GM23338 (cell line): Measurements from ENCODE around the gene ERC2. TPM values are rescaled to one million over a fixed set of nuclear protein-coding genes. Genes with fewer than 3 reads are reported as not detected.

Experiments used
- ATAC-seq: fragments of 200-7000 bp; cut with Tn5 transposase; 3 replicates; pipeline ENCODE4 v1.9.1; 2020
- DNase-seq: peaks from one replicate; pipeline ENCODE4 v3.0.0-alpha.2; 2015; ENCODE audit warnings: low spot score
- H2AFZ ChIP-seq: fragments of 200-600 bp; sonication (generic); 2 replicates; pipeline ENCODE4 v1.8.0; 2016; ENCODE audit warnings: antibody characterized with exemption, mild to moderate bottlenecking, moderate library complexity
- H3F3A ChIP-seq: fragments of 200-600 bp; sonication (generic); replicated peaks from 2 replicates; pipeline ENCODE4 v1.8.0; 2017; ENCODE audit warnings: antibody characterized with exemption, mixed run types, low read depth
- H3K27ac ChIP-seq: fragments of 200-600 bp; sonication (generic); 2 replicates; pipeline ENCODE4 v1.6.1; 2016; ENCODE audit warnings: low read depth
- H3K27me3 ChIP-seq: fragments of 200-600 bp; sonication (generic); 2 replicates; pipeline ENCODE4 v1.8.0; 2016; ENCODE audit warnings: mild to moderate bottlenecking, mixed run types, moderate library complexity; ENCODE audit not compliant: insufficient read depth
- H3K36me3 ChIP-seq: fragments of 200-600 bp; sonication (generic); 2 replicates; pipeline ENCODE4 v1.8.0; 2016; ENCODE audit warnings: mild to moderate bottlenecking; ENCODE audit not compliant: insufficient read depth
- H3K4me1 ChIP-seq: fragments of 200-600 bp; sonication (generic); 2 replicates; pipeline ENCODE4 v1.8.0; 2016; ENCODE audit warnings: mild to moderate bottlenecking, moderate library complexity; ENCODE audit not compliant: insufficient read depth
- H3K4me2 ChIP-seq: fragments of 200-600 bp; sonication (generic); 2 replicates; pipeline ENCODE4 v1.7.1; 2017; ENCODE audit warnings: mixed run types
- H3K4me3 ChIP-seq: fragments of 200-600 bp; sonication (generic); 2 replicates; pipeline ENCODE4 v1.6.1; 2016; ENCODE audit warnings: mixed run types
- H3K79me2 ChIP-seq: fragments of 200-600 bp; sonication (generic); replicated peaks from 2 replicates; pipeline ENCODE4 v1.8.0; 2017; ENCODE audit warnings: mild to moderate bottlenecking; ENCODE audit not compliant: insufficient read depth
- H3K9me2 ChIP-seq: fragments of 200-600 bp; sonication (generic); 2 replicates; pipeline ENCODE4 v1.8.0; 2017; ENCODE audit not compliant: insufficient read depth
- H4K20me1 ChIP-seq: fragments of 200-600 bp; sonication (generic); replicated peaks from 2 replicates; pipeline ENCODE4 v1.8.0; 2017; ENCODE audit warnings: mild to moderate bottlenecking; ENCODE audit not compliant: insufficient read depth
- H3K27ac Mint-ChIP-seq: 2 replicates; pipeline ENCODE4 v1.8.0; 2020; ENCODE audit warnings: inconsistent platforms, mild to moderate bottlenecking, moderate library complexity, mixed read lengths
- H3K27me3 Mint-ChIP-seq: 3 replicates; pipeline ENCODE4 v1.8.0; 2022; ENCODE audit warnings: low read depth, mild to moderate bottlenecking, moderate library complexity, mixed read lengths, inconsistent platforms; ENCODE audit not compliant: insufficient read depth, poor library complexity
- H3K36me3 Mint-ChIP-seq: 3 replicates; pipeline ENCODE4 v1.8.0; 2021; ENCODE audit warnings: low read depth, mild to moderate bottlenecking, inconsistent platforms, moderate library complexity, mixed read lengths
- H3K4me1 Mint-ChIP-seq: 3 replicates; pipeline ENCODE4 v1.8.0; 2020; ENCODE audit warnings: mild to moderate bottlenecking, inconsistent platforms, mixed read lengths
- H3K4me3 Mint-ChIP-seq: 3 replicates; pipeline ENCODE4 v1.8.0; 2021; ENCODE audit warnings: moderate library complexity, mild to moderate bottlenecking, inconsistent platforms, mixed read lengths
- H3K9me3 Mint-ChIP-seq: 3 replicates; pipeline ENCODE4 v1.8.0; 2020; ENCODE audit warnings: moderate library complexity, mild to moderate bottlenecking, inconsistent platforms, mixed read lengths
- CTCF ChIP-seq, 2 experiments: fragments of 200-600 bp in 1 of 2; sonication (generic) in 1 of 2; conservative IDR thresholded peaks; 2 replicates each; pipeline versions ENCODE4 v1.5.1 to v1.6.1; 2016 to 2017; ENCODE audit warnings: antibody characterized with exemption in 2 of 2, low read depth in 2 of 2, mild to moderate bottlenecking in 2 of 2, moderate library complexity in 1 of 2
- ETS1 ChIP-seq: IDR thresholded peaks from 2 replicates; pipeline ENCODE4 v1.6.1; 2016; ENCODE audit warnings: antibody characterized with exemption
- EZH2 ChIP-seq: fragments of 200-600 bp; sonication (generic); IDR thresholded peaks from one replicate; pipeline ENCODE4 v1.8.0; 2017; ENCODE audit warnings: antibody characterized with exemption, mild to moderate bottlenecking, low read depth; ENCODE audit not compliant: unreplicated experiment
- EZH2phosphoT487 ChIP-seq: fragments of 200-600 bp; sonication (generic); IDR thresholded peaks from one replicate; pipeline ENCODE4 v1.8.1; 2018; ENCODE audit warnings: antibody characterized with exemption; ENCODE audit not compliant: unreplicated experiment
- JUNB ChIP-seq: IDR thresholded peaks from one replicate; pipeline ENCODE4 v1.6.1; 2016; ENCODE audit warnings: antibody characterized with exemption; ENCODE audit not compliant: unreplicated experiment
- NANOG ChIP-seq: IDR thresholded peaks from 2 replicates; pipeline ENCODE4 v1.6.1; 2016; ENCODE audit warnings: antibody characterized with exemption, borderline replicate concordance
- POLR2AphosphoS5 ChIP-seq: IDR thresholded peaks from 2 replicates; pipeline ENCODE4 v1.6.1; 2016; ENCODE audit warnings: antibody characterized with exemption, low read depth
- STAT1 ChIP-seq: IDR thresholded peaks from one replicate; pipeline ENCODE4 v1.6.1; 2016; ENCODE audit warnings: antibody characterized with exemption; ENCODE audit not compliant: unreplicated experiment
- ZNF114 ChIP-seq: fragments of 250-450 bp; sonication (Bioruptor Pico); IDR thresholded peaks from 2 replicates; pipeline ENCODE4 v1.5.0; 2020; ENCODE audit warnings: mild to moderate bottlenecking, moderate library complexity
- ZNF331 ChIP-seq: fragments of 250-450 bp; sonication (Bioruptor Pico); IDR thresholded peaks from 2 replicates; pipeline ENCODE4 v1.5.0; 2020; ENCODE audit warnings: low read depth, mild to moderate bottlenecking, moderate library complexity
- polyA plus RNA-seq: library from polyadenylated mRNA; unstranded; fragments of >200 nt; fragmentation: Nextera tagmentation; extraction: Ambion mirVana; gene quantifications from 2 replicates; pipeline ENCODE4 v1.2.1, GENCODE V29; 2016
- total RNA-seq: library from RNA; depleted of rRNA; stranded (reverse); fragments of >200 nt; shearing (Covaris generic); gene quantifications from 2 replicates; pipeline ENCODE4 v1.2.3, GENCODE V29; 2014
- TF ChIP-seq, protein P1 (sequence below): fragments of 250-450 bp; sonication (Bioruptor Pico); IDR thresholded peaks from 2 replicates; pipeline ENCODE4 v1.5.0; 2020; ENCODE audit warnings: mild to moderate bottlenecking, moderate library complexity
- TF ChIP-seq, protein P2 (sequence below): IDR thresholded peaks from one replicate; pipeline ENCODE4 v1.6.1; 2018; ENCODE audit warnings: antibody characterized with exemption; ENCODE audit not compliant: unreplicated experiment

Gene ERC2
- total and polyA plus RNA-seq, 2 experiments from 2014 or later, result 11.8 to 13.7 TPM

GRCh38 chr3:55588146-55588765 is 880.0 kb downstream of the ERC2 start:
- peaks cover 50% of the 10 kb centered on the region for H3K4me1 ChIP-seq
- no peak overlapping the region for H3K4me3 ChIP-seq
- ATAC-seq, result no peak; the same call in 2 of the 3 replicates
- H3K9me3 Mint-ChIP-seq, result no peaks in the 10 kb centered on the region; the same call in 2 of the 3 replicates
- no peak overlapping the region for H3K4me3 Mint-ChIP-seq
- H3K36me3 ChIP-seq, result no peaks in the 10 kb centered on the region
- H3K27ac Mint-ChIP-seq, result no peak overlapping the region
- no peaks in the 10 kb centered on the region for H4K20me1 ChIP-seq
- no peaks in the 10 kb centered on the region for H3K79me2 ChIP-seq
- no peaks in the 10 kb centered on the region for H3K27me3 Mint-ChIP-seq
- DNase-seq, result peak; percentile 28
- no peak overlapping the region for H3K27ac ChIP-seq
- 0 out of 2 replicates have a peak overlapping the region, but pooled peaks have one; percentile 30 for H3K4me2 ChIP-seq
- 0 out of 2 replicates have a peak, but pooled peaks cover 3% of the 10 kb centered on the region for H3K9me2 ChIP-seq
- no peaks in the 10 kb centered on the region; the same call in 1 of the 2 replicates for H3F3A ChIP-seq
- no peak for TF ChIP-seq ZNF114 (CRISPR knock-in tag)
- TF ChIP-seq STAT1, result no peak
- no peak for TF ChIP-seq EZH2phosphoT487
- TF ChIP-seq, protein P1, sequence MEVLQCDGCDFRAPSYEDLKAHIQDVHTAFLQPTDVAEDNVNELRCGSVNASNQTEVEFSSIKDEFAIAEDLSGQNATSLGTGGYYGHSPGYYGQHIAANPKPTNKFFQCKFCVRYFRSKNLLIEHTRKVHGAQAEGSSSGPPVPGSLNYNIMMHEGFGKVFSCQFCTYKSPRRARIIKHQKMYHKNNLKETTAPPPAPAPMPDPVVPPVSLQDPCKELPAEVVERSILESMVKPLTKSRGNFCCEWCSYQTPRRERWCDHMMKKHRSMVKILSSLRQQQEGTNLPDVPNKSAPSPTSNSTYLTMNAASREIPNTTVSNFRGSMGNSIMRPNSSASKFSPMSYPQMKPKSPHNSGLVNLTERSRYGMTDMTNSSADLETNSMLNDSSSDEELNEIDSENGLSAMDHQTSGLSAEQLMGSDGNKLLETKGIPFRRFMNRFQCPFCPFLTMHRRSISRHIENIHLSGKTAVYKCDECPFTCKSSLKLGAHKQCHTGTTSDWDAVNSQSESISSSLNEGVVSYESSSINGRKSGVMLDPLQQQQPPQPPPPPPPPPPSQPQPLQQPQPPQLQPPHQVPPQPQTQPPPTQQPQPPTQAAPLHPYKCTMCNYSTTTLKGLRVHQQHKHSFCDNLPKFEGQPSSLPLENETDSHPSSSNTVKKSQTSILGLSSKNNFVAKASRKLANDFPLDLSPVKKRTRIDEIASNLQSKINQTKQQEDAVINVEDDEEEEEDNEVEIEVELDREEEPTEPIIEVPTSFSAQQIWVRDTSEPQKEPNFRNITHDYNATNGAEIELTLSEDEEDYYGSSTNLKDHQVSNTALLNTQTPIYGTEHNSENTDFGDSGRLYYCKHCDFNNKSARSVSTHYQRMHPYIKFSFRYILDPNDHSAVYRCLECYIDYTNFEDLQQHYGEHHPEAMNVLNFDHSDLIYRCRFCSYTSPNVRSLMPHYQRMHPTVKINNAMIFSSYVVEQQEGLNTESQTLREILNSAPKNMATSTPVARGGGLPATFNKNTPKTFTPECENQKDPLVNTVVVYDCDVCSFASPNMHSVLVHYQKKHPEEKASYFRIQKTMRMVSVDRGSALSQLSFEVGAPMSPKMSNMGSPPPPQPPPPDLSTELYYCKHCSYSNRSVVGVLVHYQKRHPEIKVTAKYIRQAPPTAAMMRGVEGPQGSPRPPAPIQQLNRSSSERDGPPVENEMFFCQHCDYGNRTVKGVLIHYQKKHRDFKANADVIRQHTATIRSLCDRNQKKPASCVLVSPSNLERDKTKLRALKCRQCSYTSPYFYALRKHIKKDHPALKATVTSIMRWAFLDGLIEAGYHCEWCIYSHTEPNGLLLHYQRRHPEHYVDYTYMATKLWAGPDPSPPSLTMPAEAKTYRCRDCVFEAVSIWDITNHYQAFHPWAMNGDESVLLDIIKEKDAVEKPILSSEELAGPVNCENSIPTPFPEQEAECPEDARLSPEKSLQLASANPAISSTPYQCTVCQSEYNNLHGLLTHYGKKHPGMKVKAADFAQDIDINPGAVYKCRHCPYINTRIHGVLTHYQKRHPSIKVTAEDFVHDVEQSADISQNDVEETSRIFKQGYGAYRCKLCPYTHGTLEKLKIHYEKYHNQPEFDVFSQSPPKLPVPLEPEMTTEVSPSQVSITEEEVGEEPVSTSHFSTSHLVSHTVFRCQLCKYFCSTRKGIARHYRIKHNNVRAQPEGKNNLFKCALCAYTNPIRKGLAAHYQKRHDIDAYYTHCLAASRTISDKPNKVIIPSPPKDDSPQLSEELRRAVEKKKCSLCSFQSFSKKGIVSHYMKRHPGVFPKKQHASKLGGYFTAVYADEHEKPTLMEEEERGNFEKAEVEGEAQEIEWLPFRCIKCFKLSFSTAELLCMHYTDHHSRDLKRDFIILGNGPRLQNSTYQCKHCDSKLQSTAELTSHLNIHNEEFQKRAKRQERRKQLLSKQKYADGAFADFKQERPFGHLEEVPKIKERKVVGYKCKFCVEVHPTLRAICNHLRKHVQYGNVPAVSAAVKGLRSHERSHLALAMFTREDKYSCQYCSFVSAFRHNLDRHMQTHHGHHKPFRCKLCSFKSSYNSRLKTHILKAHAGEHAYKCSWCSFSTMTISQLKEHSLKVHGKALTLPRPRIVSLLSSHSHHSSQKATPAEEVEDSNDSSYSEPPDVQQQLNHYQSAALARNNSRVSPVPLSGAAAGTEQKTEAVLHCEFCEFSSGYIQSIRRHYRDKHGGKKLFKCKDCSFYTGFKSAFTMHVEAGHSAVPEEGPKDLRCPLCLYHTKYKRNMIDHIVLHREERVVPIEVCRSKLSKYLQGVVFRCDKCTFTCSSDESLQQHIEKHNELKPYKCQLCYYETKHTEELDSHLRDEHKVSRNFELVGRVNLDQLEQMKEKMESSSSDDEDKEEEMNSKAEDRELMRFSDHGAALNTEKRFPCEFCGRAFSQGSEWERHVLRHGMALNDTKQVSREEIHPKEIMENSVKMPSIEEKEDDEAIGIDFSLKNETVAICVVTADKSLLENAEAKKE (CRISPR knock-in tag), result no peak
- TF ChIP-seq CTCF (conservative IDR thresholded peaks at IDR 0.05; ENCODE audit: low read depth in 2 of 2), result no peak
- TF ChIP-seq JUNB, result no peak
- no peak for TF ChIP-seq EZH2
- TF ChIP-seq, protein P2, sequence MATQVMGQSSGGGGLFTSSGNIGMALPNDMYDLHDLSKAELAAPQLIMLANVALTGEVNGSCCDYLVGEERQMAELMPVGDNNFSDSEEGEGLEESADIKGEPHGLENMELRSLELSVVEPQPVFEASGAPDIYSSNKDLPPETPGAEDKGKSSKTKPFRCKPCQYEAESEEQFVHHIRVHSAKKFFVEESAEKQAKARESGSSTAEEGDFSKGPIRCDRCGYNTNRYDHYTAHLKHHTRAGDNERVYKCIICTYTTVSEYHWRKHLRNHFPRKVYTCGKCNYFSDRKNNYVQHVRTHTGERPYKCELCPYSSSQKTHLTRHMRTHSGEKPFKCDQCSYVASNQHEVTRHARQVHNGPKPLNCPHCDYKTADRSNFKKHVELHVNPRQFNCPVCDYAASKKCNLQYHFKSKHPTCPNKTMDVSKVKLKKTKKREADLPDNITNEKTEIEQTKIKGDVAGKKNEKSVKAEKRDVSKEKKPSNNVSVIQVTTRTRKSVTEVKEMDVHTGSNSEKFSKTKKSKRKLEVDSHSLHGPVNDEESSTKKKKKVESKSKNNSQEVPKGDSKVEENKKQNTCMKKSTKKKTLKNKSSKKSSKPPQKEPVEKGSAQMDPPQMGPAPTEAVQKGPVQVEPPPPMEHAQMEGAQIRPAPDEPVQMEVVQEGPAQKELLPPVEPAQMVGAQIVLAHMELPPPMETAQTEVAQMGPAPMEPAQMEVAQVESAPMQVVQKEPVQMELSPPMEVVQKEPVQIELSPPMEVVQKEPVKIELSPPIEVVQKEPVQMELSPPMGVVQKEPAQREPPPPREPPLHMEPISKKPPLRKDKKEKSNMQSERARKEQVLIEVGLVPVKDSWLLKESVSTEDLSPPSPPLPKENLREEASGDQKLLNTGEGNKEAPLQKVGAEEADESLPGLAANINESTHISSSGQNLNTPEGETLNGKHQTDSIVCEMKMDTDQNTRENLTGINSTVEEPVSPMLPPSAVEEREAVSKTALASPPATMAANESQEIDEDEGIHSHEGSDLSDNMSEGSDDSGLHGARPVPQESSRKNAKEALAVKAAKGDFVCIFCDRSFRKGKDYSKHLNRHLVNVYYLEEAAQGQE, result no peak
- no peak for TF ChIP-seq ZNF331 (CRISPR knock-in tag)
- TF ChIP-seq POLR2AphosphoS5, result no peak
- TF ChIP-seq ETS1, result no peak
- TF ChIP-seq NANOG, result no peak
- H2AFZ ChIP-seq, result no peak overlapping the region
- no peaks in the 10 kb centered on the region for H3K36me3 Mint-ChIP-seq
- H3K27me3 ChIP-seq, result no peaks in the 10 kb centered on the region
- H3K4me1 Mint-ChIP-seq, result peaks cover 68% of the 10 kb centered on the region
